ENCODE results near the gene CEBPZOS. TPM values are rescaled to one million over a fixed set of nuclear protein-coding genes. Genes with fewer than 3 reads are reported as not detected.
"Not testable (repeated sequence)": the region's sequence is repeated elsewhere in the genome, so short reads cannot be mapped to it uniquely, and the experiment has no call there.

CEBPZOS gene
- total RNA-seq, 1 experiment from 2014 or later = 46.8 TPM

GRCh38 chr2:37203708-37204107, 7.4 kb downstream of the CEBPZOS start:
- Histone ChIP-seq H3K27me3 (ENCODE audit: insufficient read depth, low read length) (no peaks in the 10 kb centered on the region), H3K36me3 (ENCODE audit: control insufficient read depth in 1 of 2, insufficient read depth in 2 of 2, low read length in 2 of 2) (peaks cover 31 to 64% of the 10 kb centered on the region in 2 experiments), H3K27ac (ENCODE audit: low read depth, low read length) (no peak overlapping the region), H3K9me3 (ENCODE audit: control insufficient read depth in 1 of 2, insufficient read depth in 1 of 2, low read depth in 1 of 2, low read length in 2 of 2) (no peaks in the 10 kb centered on the region), H2AFZ (ENCODE audit: low read depth, low read length, poor library complexity, severe bottlenecking) (no peak overlapping the region), H3K4me3 (replicated peaks in 1 of 2; ENCODE audit: low read depth in 1 of 2, low read length in 2 of 2) (no peak overlapping the region), H3K4me2 (ENCODE audit: low read length) (no peak overlapping the region), H3K9ac (ENCODE audit: low read length) (no peak overlapping the region), H3K4me1 (ENCODE audit: control insufficient read depth in 1 of 2, insufficient read depth in 2 of 2, low read length in 2 of 2) (no peaks in the 10 kb centered on the region), H3K79me2 (ENCODE audit: insufficient read depth, low read length) (peaks cover 98% of the 10 kb centered on the region), H4K20me1 (ENCODE audit: insufficient read depth) (no peaks in the 10 kb centered on the region; the same call in 1 of the 2 replicates), H3K9me2 (ENCODE audit: insufficient read depth) (no peaks in the 10 kb centered on the region)
- DNase-seq (ENCODE audit: low read depth, low spot score) (no peak), ATAC-seq (no peak)
- CTCF ChIA-PET = no interaction called here
- RAD21 ChIA-PET (ENCODE audit: low non-redundant PET in 1 of 2, low total read pairs in 2 of 2, uncharacterized antibody in 2 of 2, unreplicated experiment in 2 of 2) = no interaction called here
- POLR2A ChIA-PET = no interaction called here
- BruUV-seq (replicated peaks) = no TSS peak
- intact Hi-C loops (cut with micrococcal nuclease) = no loop called here
- TF ChIP-seq REST (IDR thresholded peaks at IDR 0.05; ENCODE audit: low read depth) = no peak
- TF ChIP-seq CBX3 (IDR thresholded peaks at IDR 0.05; ENCODE audit: low read depth) = no peak
- TF ChIP-seq POLR2AphosphoS5 (IDR thresholded peaks at IDR 0.05; ENCODE audit: low read depth, low read length) = no peak
- no peak for TF ChIP-seq ZFX (IDR thresholded peaks at IDR 0.05)
- TF ChIP-seq SP1 (IDR thresholded peaks at IDR 0.05; ENCODE audit: low read depth) = no peak

GRCh38 chr2:37205071-37205661, 8.9 kb downstream of the CEBPZOS start:
- H3K4me1 ChIP-seq (ENCODE audit: control insufficient read depth in 1 of 2, insufficient read depth in 2 of 2, low read length in 2 of 2); H2AFZ ChIP-seq (ENCODE audit: low read depth, low read length, poor library complexity, severe bottlenecking); POLR2A ChIA-PET; H3K9me3 ChIP-seq (ENCODE audit: control insufficient read depth in 1 of 2, insufficient read depth in 1 of 2, low read depth in 1 of 2, low read length in 2 of 2); intact Hi-C loops (cut with micrococcal nuclease); ATAC-seq; RAD21 ChIA-PET (ENCODE audit: low non-redundant PET in 1 of 2, low total read pairs in 2 of 2, uncharacterized antibody in 2 of 2, unreplicated experiment in 2 of 2); H3K4me2 ChIP-seq (ENCODE audit: low read length); H3K9me2 ChIP-seq (ENCODE audit: insufficient read depth); H3K27me3 ChIP-seq (ENCODE audit: insufficient read depth, low read length); DNase-seq (ENCODE audit: low read depth, low spot score); CTCF ChIA-PET; H3K4me3 ChIP-seq (replicated peaks in 1 of 2; ENCODE audit: low read depth in 1 of 2, low read length in 2 of 2); H3K9ac ChIP-seq (ENCODE audit: low read length); H3K27ac ChIP-seq (ENCODE audit: low read depth, low read length); BruUV-seq (replicated peaks); H4K20me1 ChIP-seq (ENCODE audit: insufficient read depth): not testable (repeated sequence)
- Histone ChIP-seq H3K79me2 (ENCODE audit: insufficient read depth, low read length) (peaks cover 98% of the 10 kb centered on the region), H3K36me3 (ENCODE audit: control insufficient read depth in 1 of 2, insufficient read depth in 2 of 2, low read length in 2 of 2) (peaks cover 37 to 79% of the 10 kb centered on the region in 2 experiments)
